Liver (tissue), 3 donors: ENCODE results near the gene ROBO2.

ENCODE experiments used
- CTCF ChIP-seq: fragments of 150-350 bp; IDR thresholded peaks from 2 replicates; pipeline ENCODE4 v1.5.1; 2017; ENCODE audit warnings: improper control_type of control experiment, low read depth, low read length; ENCODE audit not compliant: missing input control
- EGR1 ChIP-seq, 2 donors: IDR thresholded peaks; 2 replicates each; pipeline ENCODE4 v1.6.1; 2016 to 2018; ENCODE audit warnings: antibody characterized with exemption in 2 of 2, low read depth in 2 of 2
- FOXA2 ChIP-seq: IDR thresholded peaks from 2 replicates; pipeline ENCODE4 v1.6.1; 2016; ENCODE audit warnings: antibody characterized with exemption
- GABPA ChIP-seq, 2 donors: IDR thresholded peaks in 1 of 2; conservative IDR thresholded peaks in 1 of 2; 2 replicates each; pipeline ENCODE4 v1.6.1; 2016; ENCODE audit warnings: antibody characterized with exemption in 2 of 2, mild to moderate bottlenecking in 1 of 2, moderate library complexity in 1 of 2
- HNF4A ChIP-seq, 2 donors: conservative IDR thresholded peaks; 2 replicates each; pipeline ENCODE4 v1.6.1; 2016; ENCODE audit warnings: antibody characterized with exemption in 2 of 2, mild to moderate bottlenecking in 2 of 2
- HNF4G ChIP-seq: IDR thresholded peaks from 2 replicates; pipeline ENCODE4 v1.6.1; 2016; ENCODE audit warnings: antibody characterized with exemption
- JUND ChIP-seq, 2 donors: IDR thresholded peaks; 2 replicates each; pipeline ENCODE4 v1.6.1; 2016; ENCODE audit warnings: antibody characterized with exemption in 2 of 2
- MAX ChIP-seq: IDR thresholded peaks from 2 replicates; pipeline ENCODE4 v1.6.1; 2016; ENCODE audit warnings: antibody characterized with exemption
- RAD21 ChIP-seq, 2 donors: IDR thresholded peaks; 2 replicates each; pipeline ENCODE4 v1.6.1; 2016; ENCODE audit warnings: antibody characterized with exemption in 2 of 2, mild to moderate bottlenecking in 2 of 2
- TAF1 ChIP-seq: conservative IDR thresholded peaks from 2 replicates; pipeline ENCODE4 v1.6.1; 2016; ENCODE audit warnings: antibody characterized with exemption, mild to moderate bottlenecking
- YY1 ChIP-seq: IDR thresholded peaks from 2 replicates; pipeline ENCODE4 v1.6.1; 2016; ENCODE audit warnings: antibody characterized with exemption, mild to moderate bottlenecking
- ZBTB33 ChIP-seq: IDR thresholded peaks from 2 replicates; pipeline ENCODE4 v1.6.1; 2016; ENCODE audit warnings: antibody characterized with exemption
- TF ChIP-seq, protein P1 (sequence below): IDR thresholded peaks from 2 replicates; pipeline ENCODE4 v1.6.1; 2016; ENCODE audit warnings: antibody characterized with exemption
- donor health status: healthy.
- donor health status: healthy.

- TF ChIP-seq CTCF (no peak), MAX (no peak), RAD21 (IDR thresholded peaks at IDR 0.05) (no peak), YY1 (no peak), HNF4G (no peak), EGR1 (IDR thresholded peaks at IDR 0.05; ENCODE audit: low read depth in 2 of 2) (no peak), GABPA (IDR thresholded peaks at IDR 0.05 in 1 of 2, conservative IDR thresholded peaks at IDR 0.05 in 1 of 2) (no peak), TAF1 (no peak), ZBTB33 (no peak), FOXA2 (no peak), HNF4A (conservative IDR thresholded peaks at IDR 0.05) (no peak), JUND (IDR thresholded peaks at IDR 0.05) (no peak)
- TF ChIP-seq, protein P1, sequence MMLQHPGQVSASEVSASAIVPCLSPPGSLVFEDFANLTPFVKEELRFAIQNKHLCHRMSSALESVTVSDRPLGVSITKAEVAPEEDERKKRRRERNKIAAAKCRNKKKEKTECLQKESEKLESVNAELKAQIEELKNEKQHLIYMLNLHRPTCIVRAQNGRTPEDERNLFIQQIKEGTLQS = no peak
These were observed 620.8 kb downstream of the ROBO2 start for GRCh38 chr3:77660718-77661117.
